Activated T-helper 2 cell treated with anti-CD3 and anti-CD28 coated beads, Interferon-gamma antibody, Interleukin-2, Interleukin-4, amounts not matched to agents 10 μg/mL and 5 μg/mL and 100 μg/mL, durations not matched to agents 14 hours and 24 hours and 36 hours (primary cell): Measurements from ENCODE around the gene PARP6. TPM values are rescaled to one million over a fixed set of nuclear protein-coding genes. Genes with fewer than 3 reads are reported as not detected.

Source experiments
- DNase-seq: peaks from one replicate; pipeline ENCODE4 v3.0.0; 2021; ENCODE audit warnings: low spot score
- H3K27ac Mint-ChIP-seq: one replicate; pipeline ENCODE4 v1.8.0; 2021; ENCODE audit warnings: mixed read lengths
- H3K27me3 Mint-ChIP-seq: one replicate; pipeline ENCODE4 v1.8.0; 2021; ENCODE audit warnings: low read depth, mixed read lengths
- H3K36me3 Mint-ChIP-seq: one replicate; pipeline ENCODE4 v1.8.0; 2021; ENCODE audit warnings: low read depth, mixed read lengths
- H3K4me1 Mint-ChIP-seq: one replicate; pipeline ENCODE4 v1.8.0; 2021; ENCODE audit warnings: low read depth, mixed read lengths
- H3K4me3 Mint-ChIP-seq: one replicate; pipeline ENCODE4 v1.8.0; 2021; ENCODE audit warnings: low read depth, mild to moderate bottlenecking, moderate library complexity, mixed read lengths
- H3K9me3 Mint-ChIP-seq: one replicate; pipeline ENCODE4 v1.8.0; 2021; ENCODE audit warnings: mixed read lengths
- intact Hi-C: fragments of 100-400 bp; cut with micrococcal nuclease; formaldehyde crosslinking; loops from one replicate; pipeline ENCODE4 v1.15.1; 2023
- total RNA-seq: library from RNA; stranded (reverse); gene quantifications from 2 replicates; pipeline ENCODE4 v1.2.3, GENCODE V29; 2022

Gene PARP6
- total RNA-seq, 1 donor from 2014 or later: 73.1 TPM

- Mint-ChIP-seq H3K27ac (peak overlapping the region; percentile 7), H3K4me3 (no peak overlapping the region), H3K27me3 (peaks cover 6% of the 10 kb centered on the region), H3K9me3 (no peaks in the 10 kb centered on the region), H3K36me3 (peaks cover 79% of the 10 kb centered on the region), H3K4me1 (peaks cover 15% of the 10 kb centered on the region)
- no peak for DNase-seq
- intact Hi-C loops: no loop called here
These were observed 71.7 kb downstream of the PARP6 start for GRCh38 chr15:72200395-72201237.

- Mint-ChIP-seq H3K4me3 (no peak overlapping the region), H3K36me3 (peaks cover 71% of the 10 kb centered on the region), H3K4me1 (peaks cover 15% of the 10 kb centered on the region), H3K27ac (no peak overlapping the region), H3K27me3 (peaks cover 6% of the 10 kb centered on the region), H3K9me3 (no peaks in the 10 kb centered on the region)
- intact Hi-C loops: loop anchor here (1.0 to 5.0 kb wide), 3 partner anchors 29 to 88 kb away; no protein-coding TSS in a partner anchor
- peak; percentile 58 for DNase-seq
These were observed 72.6 kb downstream of the PARP6 start for GRCh38 chr15:72199721-72200212.

GRCh38 chr15:72199205-72199515, 73.2 kb downstream of the PARP6 start:
- no peaks in the 10 kb centered on the region for H3K9me3 Mint-ChIP-seq
- DNase-seq: no peak
- no peak overlapping the region for H3K27ac Mint-ChIP-seq
- peaks cover 65% of the 10 kb centered on the region for H3K36me3 Mint-ChIP-seq
- H3K27me3 Mint-ChIP-seq: peaks cover 6% of the 10 kb centered on the region
- intact Hi-C loops: loop anchor here (1.0 to 5.0 kb wide), 3 partner anchors 30 to 88 kb away; no protein-coding TSS in a partner anchor
- peaks cover 13% of the 10 kb centered on the region for H3K4me1 Mint-ChIP-seq
- H3K4me3 Mint-ChIP-seq: no peak overlapping the region

GRCh38 chr15:72198356-72199204, 73.8 kb downstream of the PARP6 start:
- no peak for DNase-seq
- peaks cover 59% of the 10 kb centered on the region for H3K36me3 Mint-ChIP-seq

GRCh38 chr15:72197460-72198355, 74.6 kb downstream of the PARP6 start, which contains the start of gene GRAMD2A:
GRAMD2A (minus strand) TSS chr15:72197787.
- DNase-seq: no peak
- Mint-ChIP-seq H3K4me1 (peaks cover 10% of the 10 kb centered on the region), H3K4me3 (peak within 1 kb of the TSS; percentile 55), H3K36me3 (peaks cover 50% of the 10 kb centered on the region), H3K27ac (no peak within 1 kb of the TSS), H3K9me3 (no peaks in the 10 kb centered on the region), H3K27me3 (peaks cover 6% of the 10 kb centered on the region)
- intact Hi-C loops: loop anchor here (2.0 to 5.0 kb wide), 2 partner anchors 31 to 90 kb away; no protein-coding TSS in a partner anchor

More at GRCh38 chr15:72198356-72199204, 73.8 kb downstream of the PARP6 start:
- Mint-ChIP-seq H3K4me1 (peaks cover 13% of the 10 kb centered on the region), H3K27ac (no peak overlapping the region), H3K27me3 (peaks cover 6% of the 10 kb centered on the region), H3K9me3 (no peaks in the 10 kb centered on the region), H3K4me3 (no peak overlapping the region)
- intact Hi-C loops: loop anchor here (1.0 to 5.0 kb wide), 3 partner anchors 30 to 89 kb away; no protein-coding TSS in a partner anchor

- H3K27ac Mint-ChIP-seq: no peak overlapping the region
- peaks cover 10% of the 10 kb centered on the region for H3K4me1 Mint-ChIP-seq
- intact Hi-C loops: loop anchor here (5.0 kb wide), 1 partner anchor 90 kb away; no protein-coding TSS in a partner anchor
- no peak overlapping the region for H3K4me3 Mint-ChIP-seq
- no peak for DNase-seq
- peaks cover 9% of the 10 kb centered on the region for H3K27me3 Mint-ChIP-seq
- H3K9me3 Mint-ChIP-seq: no peaks in the 10 kb centered on the region
- H3K36me3 Mint-ChIP-seq: peaks cover 44% of the 10 kb centered on the region
These were observed 75.3 kb downstream of the PARP6 start for GRCh38 chr15:72197041-72197459.

- Mint-ChIP-seq H3K27ac (no peak overlapping the region), H3K36me3 (peaks cover 38% of the 10 kb centered on the region), H3K27me3 (peaks cover 10% of the 10 kb centered on the region), H3K4me1 (peaks cover 10% of the 10 kb centered on the region), H3K9me3 (no peaks in the 10 kb centered on the region), H3K4me3 (no peak overlapping the region)
- intact Hi-C loops: loop anchor here (5.0 kb wide), 1 partner anchor 91 kb away; no protein-coding TSS in a partner anchor
- DNase-seq: no peak
These were observed 75.8 kb downstream of the PARP6 start for GRCh38 chr15:72196409-72197040.

- Mint-ChIP-seq H3K9me3 (no peaks in the 10 kb centered on the region), H3K36me3 (peaks cover 24% of the 10 kb centered on the region), H3K27ac (no peak overlapping the region), H3K27me3 (peaks cover 13% of the 10 kb centered on the region), H3K4me1 (peaks cover 5% of the 10 kb centered on the region), H3K4me3 (no peak overlapping the region)
- intact Hi-C loops: loop anchor here (5.0 kb wide), 1 partner anchor 92 kb away; no protein-coding TSS in a partner anchor
- DNase-seq: no peak
These were observed 77.2 kb downstream of the PARP6 start for GRCh38 chr15:72195101-72195511.

GRCh38 chr15:72193836-72194396, 78.4 kb downstream of the PARP6 start:
- Mint-ChIP-seq H3K4me3 (no peak overlapping the region), H3K36me3 (peaks cover 12% of the 10 kb centered on the region), H3K27ac (no peak overlapping the region), H3K4me1 (peaks cover 5% of the 10 kb centered on the region), H3K27me3 (peaks cover 22% of the 10 kb centered on the region), H3K9me3 (no peaks in the 10 kb centered on the region)
- intact Hi-C loops: no loop called here
- DNase-seq: no peak

GRCh38 chr15:72192416-72192815, 79.9 kb downstream of the PARP6 start:
- no peak for DNase-seq
- Mint-ChIP-seq H3K9me3 (no peaks in the 10 kb centered on the region), H3K4me3 (no peak overlapping the region), H3K27me3 (peaks cover 21% of the 10 kb centered on the region), H3K27ac (no peak overlapping the region), H3K4me1 (no peaks in the 10 kb centered on the region), H3K36me3 (no peaks in the 10 kb centered on the region)
- intact Hi-C loops: no loop called here
